Subcutaneous abdominal adipose tissue (tissue), 5 donors: ENCODE data around the gene TTC6.

ENCODE experiments used
- H3K27ac ChIP-seq: one replicate; pipeline ENCODE4 v1.7.0; 2013; ENCODE audit warnings: low read depth, mild to moderate bottlenecking, inconsistent platforms, low read length, moderate library complexity
- H3K27me3 ChIP-seq, 5 donors: one replicate each; pipeline ENCODE4 v1.7.0; 2013; ENCODE audit warnings: low read length in 5 of 5, inconsistent platforms in 1 of 5; ENCODE audit not compliant: control insufficient read depth in 5 of 5, insufficient read depth in 4 of 5
- H3K36me3 ChIP-seq, 5 donors: one replicate each; pipeline ENCODE4 v1.7.0; 2013; ENCODE audit warnings: low read length in 5 of 5; ENCODE audit not compliant: control insufficient read depth in 5 of 5, insufficient read depth in 5 of 5
- H3K4me1 ChIP-seq, 5 donors: one replicate each; pipeline ENCODE4 v1.7.0; 2013; ENCODE audit warnings: low read length in 5 of 5, mild to moderate bottlenecking in 3 of 5, moderate library complexity in 1 of 5; ENCODE audit not compliant: control insufficient read depth in 5 of 5, insufficient read depth in 5 of 5
- H3K4me3 ChIP-seq, 5 donors: one replicate each; pipeline ENCODE4 v1.7.0; 2013; ENCODE audit warnings: low read length in 5 of 5, low read depth in 1 of 5
- H3K9ac ChIP-seq, 5 donors: one replicate each; pipeline ENCODE4 v1.7.0; 2013; ENCODE audit warnings: low read length in 5 of 5, mild to moderate bottlenecking in 4 of 5, moderate library complexity in 3 of 5
- H3K9me3 ChIP-seq, 5 donors: one replicate each; pipeline ENCODE4 v1.7.0; 2013; ENCODE audit warnings: low read length in 5 of 5; ENCODE audit not compliant: control insufficient read depth in 5 of 5
- donor health status: healthy.
- donor health status: healthy.
- donor health status: healthy.
- donor health status: healthy.
- donor health status: healthy.

TTC6 gene

GRCh38 chr14:37591311-37591940, 4.0 kb upstream of the TTC6 start:
- no peaks in the 10 kb centered on the region for H3K36me3 ChIP-seq
- no peaks in the 10 kb centered on the region for H3K9me3 ChIP-seq
- H3K4me1 ChIP-seq = peaks cover 0 to 29% (median 24%) of the 10 kb centered on the region in 5 donors
- H3K4me3 ChIP-seq = no peak overlapping the region
- H3K27me3 ChIP-seq = peaks cover 53 to 79% (median 67%) of the 10 kb centered on the region in 5 donors
- H3K9ac ChIP-seq = no peak overlapping the region
- H3K27ac ChIP-seq = no peak overlapping the region

DNA sequence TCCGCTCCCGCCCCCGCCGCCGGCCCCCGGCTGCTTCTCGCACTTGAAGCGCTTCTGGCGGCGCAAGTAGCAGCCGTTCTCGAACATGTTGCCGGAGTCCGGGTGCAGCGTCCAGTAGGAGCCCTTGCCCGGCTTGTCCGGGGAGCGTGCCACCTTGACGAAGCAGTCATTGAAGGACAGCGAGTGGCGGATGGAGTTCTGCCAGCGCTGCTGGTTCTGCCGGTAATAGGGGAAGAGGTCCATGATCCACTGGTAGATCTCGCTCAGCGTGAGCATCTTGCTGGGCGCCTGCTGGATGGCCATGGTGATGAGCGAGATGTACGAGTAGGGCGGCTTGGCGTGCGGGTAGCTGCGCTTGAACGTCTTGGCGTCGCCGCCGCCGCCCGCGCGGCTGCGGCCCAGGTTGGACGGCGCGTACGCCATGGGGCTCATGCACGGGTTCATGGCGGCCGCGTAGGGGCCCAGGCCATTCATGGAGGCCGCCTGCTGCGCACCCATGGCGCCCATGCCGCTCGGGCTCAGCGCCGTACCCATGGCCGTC, 3.4 kb upstream of the TTC6 start:
- Histone ChIP-seq H3K36me3 (no peaks in the 10 kb centered on the region), H3K4me3 (no peak overlapping the region), H3K4me1 (peaks cover 0 to 29% (median 24%) of the 10 kb centered on the region in 5 donors), H3K27me3 (peaks cover 51 to 78% (median 70%) of the 10 kb centered on the region in 5 donors), H3K27ac (no peak overlapping the region), H3K9me3 (no peaks in the 10 kb centered on the region), H3K9ac (no peak overlapping the region)

- H3K27ac ChIP-seq = no peak overlapping the region
- no peaks in the 10 kb centered on the region for H3K9me3 ChIP-seq
- peaks cover 50 to 78% (median 72%) of the 10 kb centered on the region in 5 donors for H3K27me3 ChIP-seq
- no peaks in the 10 kb centered on the region for H3K36me3 ChIP-seq
- no peak overlapping the region for H3K4me3 ChIP-seq
- peaks cover 0 to 30% (median 27%) of the 10 kb centered on the region in 5 donors for H3K4me1 ChIP-seq
- no peak overlapping the region for H3K9ac ChIP-seq
Measured at GRCh38 chr14:37592482-37593408, 2.7 kb upstream of the TTC6 start.

DNA sequence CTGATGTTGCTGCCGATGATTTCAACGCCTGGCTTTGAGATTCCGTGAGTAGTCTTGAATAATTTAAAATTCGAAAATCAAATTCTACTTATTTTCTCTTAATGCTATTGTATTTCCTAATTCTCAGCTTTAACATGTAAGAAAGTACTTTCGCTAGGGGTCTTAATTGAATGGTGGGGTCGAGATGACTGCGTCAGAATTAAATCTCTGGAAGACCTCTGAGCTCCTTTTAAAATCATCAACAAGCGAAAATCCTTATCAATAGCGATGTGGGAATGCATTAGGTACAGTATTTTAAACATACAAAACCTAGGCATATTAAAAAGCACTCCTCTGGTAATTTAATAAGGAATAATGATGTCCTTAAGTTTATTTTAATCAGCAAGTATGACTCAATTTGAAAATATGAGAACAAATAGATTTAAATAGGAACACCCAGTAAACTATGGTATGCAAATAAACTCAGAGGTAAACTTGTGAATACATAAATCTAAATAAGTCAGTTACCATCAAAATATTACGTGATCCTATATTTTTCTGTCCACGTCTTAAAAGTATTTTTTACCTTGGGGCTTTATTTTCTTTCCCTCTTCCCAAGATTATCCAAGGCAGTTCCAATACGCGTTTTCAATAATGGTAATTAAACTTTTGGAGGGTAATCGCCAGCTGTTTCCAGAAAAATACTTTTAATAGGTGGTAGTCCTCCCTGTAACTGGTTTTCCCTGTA, 1.8 kb upstream of the TTC6 start:
- Histone ChIP-seq H3K36me3 (no peaks in the 10 kb centered on the region), H3K27ac (no peak overlapping the region), H3K27me3 (peaks cover 53 to 80% (median 75%) of the 10 kb centered on the region in 5 donors), H3K9ac (no peak overlapping the region), H3K4me1 (peaks cover 2 to 40% (median 32%) of the 10 kb centered on the region in 5 donors), H3K4me3 (peak overlapping the region in 4 of 5 donors; percentile 41 to 62 (median 54)), H3K9me3 (no peaks in the 10 kb centered on the region)

GRCh38 chr14:37594238-37594970, 1.0 kb upstream of the TTC6 start:
- no peaks in the 10 kb centered on the region for H3K36me3 ChIP-seq
- peak overlapping the region; percentile 41 to 62 (median 59) for H3K4me3 ChIP-seq
- peaks cover 52 to 80% (median 76%) of the 10 kb centered on the region in 5 donors for H3K27me3 ChIP-seq
- peaks cover 2 to 47% (median 39%) of the 10 kb centered on the region in 5 donors for H3K4me1 ChIP-seq
- no peak overlapping the region for H3K27ac ChIP-seq
- H3K9ac ChIP-seq = peak overlapping the region in 1 of 5 donors; percentile 56
- H3K9me3 ChIP-seq = no peaks in the 10 kb centered on the region

DNA sequence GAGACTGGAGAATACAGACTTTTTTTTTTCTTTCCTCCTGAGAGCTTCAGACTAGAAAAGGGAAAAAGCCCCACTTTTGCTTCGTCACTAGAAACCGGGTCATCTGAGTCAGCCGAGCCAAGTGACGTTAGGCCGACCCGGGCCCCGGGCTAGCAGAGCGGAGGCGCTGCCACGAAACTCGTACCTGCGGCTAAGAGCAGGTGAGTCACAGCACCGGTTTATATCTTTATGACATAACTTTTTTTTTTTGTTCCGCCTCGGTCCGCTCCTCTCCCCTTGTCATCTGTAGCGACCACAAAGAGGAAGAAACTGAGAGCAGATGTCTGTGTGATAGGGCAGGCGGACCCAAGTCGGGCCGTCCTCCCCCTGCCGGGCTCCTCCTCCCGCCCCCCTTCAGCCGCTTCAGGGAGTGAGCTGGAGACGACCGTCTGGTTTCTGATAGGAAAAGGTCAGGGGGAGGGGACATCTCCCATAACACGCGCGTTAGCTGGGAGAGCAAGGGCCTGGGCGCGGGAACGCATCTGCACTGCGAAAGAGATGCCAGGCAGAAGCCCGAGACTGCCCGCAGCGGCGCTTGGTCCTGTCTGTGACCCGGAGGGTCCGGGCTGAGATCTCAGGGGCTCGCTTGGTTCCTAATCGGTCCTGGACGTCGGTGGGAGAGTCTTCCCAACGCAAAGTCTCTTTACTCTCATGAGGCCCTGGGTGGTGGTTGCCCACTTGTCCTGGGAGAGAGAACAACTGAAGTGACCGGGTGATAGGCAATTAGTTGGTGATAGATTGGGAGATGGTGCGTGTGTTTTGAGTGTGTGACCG, 586 bp downstream of the TTC6 start:
- Histone ChIP-seq H3K36me3 (no peaks in the 10 kb centered on the region), H3K9ac (no peak overlapping the region), H3K9me3 (no peaks in the 10 kb centered on the region), H3K27ac (no peak overlapping the region), H3K27me3 (peaks cover 64 to 83% (median 76%) of the 10 kb centered on the region in 5 donors), H3K4me1 (peaks cover 2 to 55% (median 47%) of the 10 kb centered on the region in 5 donors), H3K4me3 (peak overlapping the region in 4 of 5 donors; percentile 21 to 62 (median 38))

GRCh38 chr14:37596790-37597472, 1.5 kb downstream of the TTC6 start:
- Histone ChIP-seq H3K9me3 (no peaks in the 10 kb centered on the region), H3K4me3 (no peak overlapping the region), H3K36me3 (no peaks in the 10 kb centered on the region), H3K9ac (no peak overlapping the region), H3K4me1 (peaks cover 2 to 52% (median 46%) of the 10 kb centered on the region in 5 donors), H3K27me3 (peaks cover 64 to 84% (median 77%) of the 10 kb centered on the region in 5 donors), H3K27ac (no peak overlapping the region)

- Histone ChIP-seq H3K9ac (no peak overlapping the region), H3K27ac (no peak overlapping the region), H3K36me3 (no peaks in the 10 kb centered on the region), H3K4me3 (no peak overlapping the region), H3K9me3 (no peaks in the 10 kb centered on the region), H3K27me3 (peaks cover 63 to 84% (median 77%) of the 10 kb centered on the region in 5 donors), H3K4me1 (peaks cover 2 to 49% (median 41%) of the 10 kb centered on the region in 5 donors)
Measured at GRCh38 chr14:37597538-37597913, 2.1 kb downstream of the TTC6 start.
